SK-N-MC (cell line): ENCODE measurements around the gene HINT1.

Experiments used
- DNase-seq: peaks from one replicate; pipeline ENCODE4 v3.0.0-alpha.2; 2011; ENCODE audit warnings: low read depth, low spot score
- H3K27ac ChIP-seq: fragments of 200-600 bp; sonication (generic); 2 replicates; pipeline ENCODE4 v1.5.1; 2016; ENCODE audit warnings: mixed run types
- H3K36me3 ChIP-seq: fragments of 200-600 bp; sonication (generic); 2 replicates; pipeline ENCODE4 v1.6.1; 2017; ENCODE audit warnings: antibody characterized with exemption, low read length, mixed read lengths; ENCODE audit not compliant: insufficient read depth
- H3K4me3 ChIP-seq: fragments of 200-600 bp; sonication (generic); 2 replicates; pipeline ENCODE4 v1.5.1; 2016
- H3K9ac ChIP-seq: fragments of 200-600 bp; sonication (generic); 2 replicates; pipeline ENCODE4 v1.8.0; 2017; ENCODE audit warnings: mixed run types, mixed read lengths; ENCODE audit not compliant: insufficient read length
- H3K9me3 ChIP-seq: fragments of 200-600 bp; sonication (generic); 2 replicates; pipeline ENCODE4 v1.6.1; 2017; ENCODE audit warnings: low read depth, mild to moderate bottlenecking, antibody characterized with exemption, low read length, moderate library complexity, mixed read lengths
- EZH2 ChIP-seq: fragments of 200-600 bp; sonication (generic); IDR thresholded peaks from one replicate; pipeline ENCODE4 v1.6.1; 2017; ENCODE audit warnings: antibody characterized with exemption
- FOXP2 ChIP-seq: optimal IDR thresholded peaks from 2 replicates; pipeline ENCODE3; 2011; ENCODE audit warnings: mild to moderate bottlenecking, moderate library complexity; ENCODE audit not compliant: insufficient read depth; ENCODE audit errors: extremely low read length, control extremely low read depth
- POLR2AphosphoS5 ChIP-seq: IDR thresholded peaks from 2 replicates; pipeline ENCODE4 v1.6.1; 2012; ENCODE audit warnings: mild to moderate bottlenecking, low read depth, low read length, borderline replicate concordance

HINT1 gene

DNA sequence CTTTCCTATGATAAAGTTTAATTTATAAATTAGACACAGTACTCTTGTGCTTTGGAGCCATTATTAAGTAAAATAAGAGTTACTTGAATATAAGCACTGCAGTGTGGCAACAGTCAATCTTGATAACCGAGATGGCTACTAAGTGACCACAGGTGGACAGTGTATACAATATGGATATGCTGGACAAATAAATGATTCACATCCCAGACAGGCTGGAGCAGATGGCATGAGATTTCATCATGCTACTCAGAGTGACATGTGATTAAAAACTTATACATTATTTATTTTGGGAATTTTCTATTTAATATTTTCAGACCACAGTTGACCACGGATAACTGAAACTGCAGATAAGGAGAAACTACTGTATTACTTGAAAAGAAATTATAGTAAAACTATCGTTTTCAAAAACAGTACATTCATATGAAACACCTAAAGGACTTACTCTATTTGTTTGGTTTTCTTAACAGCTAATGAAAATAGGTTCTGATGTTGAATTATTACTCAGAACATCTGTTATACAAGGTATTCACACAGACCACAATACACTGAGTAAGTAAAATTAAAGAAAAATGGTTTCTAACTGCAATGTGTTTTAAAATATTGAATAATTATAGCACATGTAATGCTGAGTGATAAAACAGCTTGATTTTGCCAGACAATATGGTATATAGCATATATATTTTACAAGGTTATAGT, 21.7 kb upstream of the HINT1 start:
- peaks cover 11% of the 10 kb centered on the region for H3K36me3 ChIP-seq
- DNase-seq, result no peak

DNA sequence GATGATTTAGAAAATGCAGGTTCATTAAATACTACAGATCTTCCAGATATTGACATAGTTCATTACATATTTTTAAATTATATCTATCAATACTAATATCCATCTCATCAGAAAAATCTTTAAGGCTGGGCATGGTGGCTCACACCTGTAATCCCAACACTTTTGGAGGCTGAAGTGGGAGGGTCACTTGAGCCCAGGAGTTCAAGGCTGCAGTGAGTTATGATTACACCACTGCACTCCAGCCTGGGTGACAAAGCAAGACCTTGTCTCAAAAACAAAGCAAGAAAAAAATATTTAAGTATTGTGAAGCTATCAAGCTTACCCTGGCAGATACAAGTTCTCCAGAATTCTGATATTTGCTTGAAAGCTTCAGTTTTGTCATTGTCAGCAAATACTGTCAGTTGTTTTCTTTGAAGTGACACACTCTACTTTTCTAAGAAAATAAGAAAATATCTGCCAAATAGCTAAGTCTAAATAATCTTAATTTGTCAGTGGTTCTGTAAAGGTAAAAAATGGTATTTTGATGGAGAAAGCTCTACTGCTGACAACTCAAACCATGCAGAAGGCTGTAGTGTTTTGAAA, 20.6 kb upstream of the HINT1 start:
- H3K9me3 ChIP-seq, result no peaks in the 10 kb centered on the region
- no peak for DNase-seq
- no peak overlapping the region for H3K9ac ChIP-seq
- no peak for TF ChIP-seq POLR2AphosphoS5
- TF ChIP-seq FOXP2, result no peak
- no peak for TF ChIP-seq EZH2
- H3K27ac ChIP-seq, result no peak overlapping the region
- H3K4me3 ChIP-seq, result no peak overlapping the region
- peaks cover 7% of the 10 kb centered on the region for H3K36me3 ChIP-seq

More for the DNA sequence above, 21.7 kb upstream of the HINT1 start:
- H3K4me3 ChIP-seq, result no peak overlapping the region
- H3K27ac ChIP-seq, result peak overlapping the region; percentile 26; the same call in 1 of the 2 replicates
- no peaks in the 10 kb centered on the region for H3K9me3 ChIP-seq
- TF ChIP-seq POLR2AphosphoS5, result no peak
- no peak for TF ChIP-seq EZH2
- no peak for TF ChIP-seq FOXP2
- no peak overlapping the region for H3K9ac ChIP-seq

DNA sequence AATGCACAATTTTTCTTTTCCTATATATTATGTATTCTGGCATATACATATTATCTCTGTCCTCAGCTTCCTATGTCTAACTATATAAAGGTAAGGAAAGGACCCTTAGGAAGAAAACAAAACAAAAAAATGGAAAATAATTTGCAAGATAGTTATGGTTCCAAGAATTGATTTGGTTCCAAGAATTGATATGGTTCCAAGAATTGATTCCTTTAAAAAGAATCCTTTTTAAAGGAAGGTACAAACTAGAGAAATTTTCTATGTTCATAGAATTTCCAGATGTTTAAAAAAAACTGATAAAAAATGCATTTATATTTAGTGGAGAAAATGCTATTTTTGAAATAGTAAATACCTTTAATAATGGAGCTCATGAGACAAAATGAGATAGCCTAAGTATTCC, 17.8 kb upstream of the HINT1 start:
- no peak for TF ChIP-seq EZH2
- no peak for TF ChIP-seq POLR2AphosphoS5
- TF ChIP-seq FOXP2, result no peak
- peaks cover 5% of the 10 kb centered on the region for H3K36me3 ChIP-seq
- no peaks in the 10 kb centered on the region for H3K9me3 ChIP-seq
- no peak for DNase-seq
- H3K27ac ChIP-seq, result no peak overlapping the region
- H3K9ac ChIP-seq, result no peak overlapping the region
- no peak overlapping the region for H3K4me3 ChIP-seq

DNA sequence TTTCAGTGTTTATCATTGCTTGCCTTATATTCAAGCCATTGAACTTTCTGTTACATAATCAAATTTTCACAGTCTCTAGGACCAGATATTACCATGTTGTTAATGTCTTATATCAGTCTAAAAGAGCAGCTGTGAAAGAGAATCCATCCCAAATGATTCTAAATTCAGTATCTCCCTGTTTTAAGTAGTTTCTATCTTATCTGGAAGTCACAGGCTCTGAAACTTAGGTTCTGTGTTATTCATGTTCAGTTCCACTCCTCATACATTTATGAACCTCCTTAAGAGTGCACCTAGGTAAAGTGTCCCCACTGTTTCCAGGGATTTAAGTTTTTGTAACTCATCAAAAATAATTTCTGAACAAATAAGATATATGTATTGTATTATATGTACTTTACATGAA, 15.4 kb upstream of the HINT1 start:
- H3K9me3 ChIP-seq, result no peaks in the 10 kb centered on the region
- TF ChIP-seq FOXP2, result no peak
- TF ChIP-seq POLR2AphosphoS5, result no peak
- TF ChIP-seq EZH2, result no peak
- no peak overlapping the region for H3K9ac ChIP-seq
- H3K36me3 ChIP-seq, result peaks cover 4% of the 10 kb centered on the region; the same call in 1 of the 2 replicates
- no peak overlapping the region for H3K27ac ChIP-seq
- no peak overlapping the region for H3K4me3 ChIP-seq
- DNase-seq, result no peak

DNA sequence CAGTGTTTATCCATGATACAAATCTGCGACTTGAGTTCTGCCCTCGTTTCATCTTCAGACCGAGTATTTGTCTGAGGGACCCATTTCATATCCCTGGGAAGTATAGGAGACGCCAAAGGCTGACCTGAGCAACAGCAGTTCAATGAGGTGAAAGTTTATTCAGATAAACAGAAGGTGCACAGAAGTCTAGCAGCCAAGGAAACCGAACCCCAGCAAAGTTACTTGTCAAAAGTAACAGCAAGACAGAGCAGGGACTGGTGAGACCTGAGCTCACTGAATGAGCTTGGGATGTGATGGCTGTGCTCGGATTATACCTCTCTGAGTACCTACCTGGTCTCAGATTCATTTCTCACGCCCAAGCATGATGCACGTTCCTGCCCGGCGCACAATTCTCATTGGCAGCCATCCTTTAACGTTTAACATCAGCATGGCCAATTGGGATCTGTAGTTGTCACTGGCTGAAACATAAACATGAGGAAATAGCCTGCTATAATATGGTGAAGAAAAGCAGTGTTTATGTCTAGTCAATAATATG, 6.3 kb upstream of the HINT1 start:
- no peak for DNase-seq
- no peaks in the 10 kb centered on the region for H3K36me3 ChIP-seq
- H3K27ac ChIP-seq, result no peak overlapping the region
- H3K4me3 ChIP-seq, result peak overlapping the region; percentile 98
- TF ChIP-seq POLR2AphosphoS5 (no peak), EZH2 (no peak), FOXP2 (no peak)
- H3K9ac ChIP-seq, result peak overlapping the region; percentile 86
- H3K9me3 ChIP-seq, result no peaks in the 10 kb centered on the region

DNA sequence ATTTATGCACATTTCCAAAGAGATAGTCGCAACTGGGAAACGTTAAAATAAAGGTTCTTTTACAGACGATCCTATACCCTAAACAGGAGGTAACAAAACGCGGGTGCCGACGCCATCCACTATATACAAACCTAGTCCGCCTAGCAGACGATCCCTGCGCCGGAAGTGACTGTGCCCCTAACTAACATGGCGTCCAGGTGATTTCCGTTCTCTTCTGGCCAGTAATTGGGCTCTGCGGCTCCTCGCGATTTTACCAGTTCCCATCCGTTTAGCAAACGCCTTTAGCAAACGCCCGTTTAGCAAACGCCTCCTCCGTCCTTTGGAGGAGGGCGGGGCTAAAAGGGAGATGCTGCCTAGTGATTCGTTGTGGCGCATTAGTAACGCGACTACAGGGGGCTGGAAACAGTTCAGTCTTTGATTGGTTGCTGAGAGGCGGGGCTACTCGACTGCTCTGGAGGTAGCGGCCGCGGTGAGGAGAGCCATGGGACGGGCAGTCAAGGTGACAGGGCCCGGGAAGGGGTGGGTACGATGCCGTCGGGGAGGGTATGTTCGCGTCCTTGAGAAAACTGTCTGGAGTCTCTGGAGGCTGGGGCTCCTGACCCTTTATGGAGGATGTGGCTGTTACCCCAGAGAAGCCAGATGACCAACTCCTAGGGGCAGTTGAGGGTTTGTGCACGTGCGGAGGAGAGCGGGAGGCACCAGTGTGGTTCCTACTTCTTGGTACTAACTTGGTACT, 5.7 kb upstream of the HINT1 start, which contains the start of gene LYRM7:
TSS of gene LYRM7 (plus strand) at position 405 of the 736 bp plus-strand sequence. CDS start at position 482, 77 bp downstream.
- TF ChIP-seq POLR2AphosphoS5 (peak; percentile 81), FOXP2 (no peak), EZH2 (no peak)
- Histone ChIP-seq H3K36me3 (no peaks in the 10 kb centered on the region), H3K9me3 (no peaks in the 10 kb centered on the region), H3K4me3 (peak within 1 kb of the TSS; percentile 98), H3K9ac (peak within 1 kb of the TSS; percentile 99), H3K27ac (peak within 1 kb of the TSS; percentile 87)
- peak; percentile 98 for DNase-seq

DNA sequence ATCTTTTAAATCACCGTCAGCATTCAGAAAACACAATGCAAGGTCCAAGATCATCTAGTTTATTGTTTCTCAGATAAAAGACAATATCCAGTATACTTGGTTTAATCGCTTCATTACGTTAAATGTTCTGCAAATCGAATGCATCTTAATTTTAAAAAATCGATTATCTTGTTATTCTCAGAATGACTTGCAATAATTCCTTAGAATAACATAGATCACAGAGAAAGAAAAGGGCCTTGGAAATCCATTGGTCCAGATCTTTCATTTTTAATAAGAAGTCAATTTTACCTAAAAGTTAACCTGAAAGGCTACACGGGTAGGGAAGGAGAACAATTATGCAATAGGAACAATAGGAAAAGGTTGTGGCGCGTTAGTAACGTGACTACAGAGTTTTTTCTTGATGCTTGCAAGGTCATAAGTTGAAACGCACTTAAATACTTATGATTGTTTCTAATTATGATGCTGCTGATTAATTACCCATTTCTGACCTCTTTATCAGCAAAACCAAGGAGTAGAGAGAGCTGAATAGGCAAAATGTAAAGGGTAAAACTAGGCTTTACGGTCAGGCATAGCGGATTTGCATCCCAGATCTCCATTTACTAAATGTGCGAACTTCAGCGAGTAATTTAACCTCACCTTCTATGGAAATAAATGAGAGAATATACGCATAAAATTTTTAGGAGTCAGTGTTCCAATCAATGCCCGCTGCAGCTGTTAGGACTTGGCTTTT, 4.9 kb upstream of the HINT1 start:
- Histone ChIP-seq H3K36me3 (no peaks in the 10 kb centered on the region), H3K4me3 (peak overlapping the region; percentile 98), H3K27ac (peak overlapping the region; percentile 87), H3K9ac (peak overlapping the region; percentile 99), H3K9me3 (no peaks in the 10 kb centered on the region)
- TF ChIP-seq EZH2, result no peak
- TF ChIP-seq FOXP2, result no peak
- TF ChIP-seq POLR2AphosphoS5, result no peak
- DNase-seq, result no peak

DNA sequence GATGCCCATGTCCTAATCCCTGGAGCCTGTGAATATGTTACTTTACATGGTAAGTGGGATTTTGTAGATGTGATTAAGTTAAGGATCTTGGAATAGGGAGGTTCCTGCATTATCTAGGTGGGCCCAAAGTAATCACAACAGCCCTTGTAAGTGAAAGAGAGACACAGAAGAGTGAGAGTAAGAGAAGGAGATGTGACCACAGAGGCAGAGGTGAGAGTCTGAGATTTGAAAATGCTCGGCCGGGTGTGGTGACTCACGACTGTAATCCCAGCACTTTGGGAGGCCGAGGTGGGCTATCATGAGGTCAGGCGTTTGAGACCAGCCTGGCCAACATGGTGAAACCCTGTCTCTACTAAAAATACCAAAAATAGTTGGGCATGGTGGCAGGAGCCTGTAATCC, 2.6 kb upstream of the HINT1 start:
- no peaks in the 10 kb centered on the region for H3K9me3 ChIP-seq
- H3K4me3 ChIP-seq, result no peak overlapping the region
- no peak for DNase-seq
- TF ChIP-seq POLR2AphosphoS5, result no peak
- TF ChIP-seq EZH2, result no peak
- no peak for TF ChIP-seq FOXP2
- no peak overlapping the region for H3K27ac ChIP-seq
- no peak overlapping the region for H3K9ac ChIP-seq
- peaks cover 10% of the 10 kb centered on the region for H3K36me3 ChIP-seq
